ENCODE measurements around the gene SLA2. TPM values are rescaled to one million over a fixed set of nuclear protein-coding genes. Genes with fewer than 3 reads are reported as not detected.
"Not testable (repeated sequence)": the region's sequence is repeated elsewhere in the genome, so short reads cannot be mapped to it uniquely, and the experiment has no call there.

SLA2 gene
- total RNA-seq, 4 donors from 2014 or later, result 0.13 to 0.50 (median 0.28) TPM

DNA sequence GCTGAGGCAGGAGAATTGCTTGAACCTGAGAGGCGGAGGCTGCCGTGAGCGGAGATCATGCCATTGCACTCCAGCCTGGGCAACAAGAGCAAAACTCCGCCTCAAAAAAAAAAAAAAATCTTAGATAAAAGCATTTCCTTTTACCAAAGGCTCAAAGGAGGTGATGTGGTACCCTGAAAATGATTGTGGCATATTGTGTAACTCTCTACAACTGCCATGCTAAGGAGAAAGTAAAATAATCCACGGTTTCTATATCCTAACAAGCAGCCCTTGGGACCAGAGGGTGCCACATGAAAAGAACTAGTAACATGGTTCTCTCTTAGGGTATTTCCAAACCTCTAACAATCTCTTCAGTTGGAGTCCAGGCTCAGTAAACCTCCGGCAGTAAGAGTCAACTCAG, 38.8 kb upstream of the SLA2 start:
- Histone ChIP-seq H3K36me3 (peaks cover 0 to 5% of the 10 kb centered on the region in 2 donors), H3K9me3 (no peaks in the 10 kb centered on the region), H3K27me3 (no peaks in the 10 kb centered on the region), H3K4me1 (no peaks in the 10 kb centered on the region), H3K4me3 (replicated peaks in 1 of 3) (no peak overlapping the region), H3K27ac (no peak overlapping the region)
- TF ChIP-seq POLR2A (IDR thresholded peaks at IDR 0.05), result no peak
- TF ChIP-seq, protein P1, sequence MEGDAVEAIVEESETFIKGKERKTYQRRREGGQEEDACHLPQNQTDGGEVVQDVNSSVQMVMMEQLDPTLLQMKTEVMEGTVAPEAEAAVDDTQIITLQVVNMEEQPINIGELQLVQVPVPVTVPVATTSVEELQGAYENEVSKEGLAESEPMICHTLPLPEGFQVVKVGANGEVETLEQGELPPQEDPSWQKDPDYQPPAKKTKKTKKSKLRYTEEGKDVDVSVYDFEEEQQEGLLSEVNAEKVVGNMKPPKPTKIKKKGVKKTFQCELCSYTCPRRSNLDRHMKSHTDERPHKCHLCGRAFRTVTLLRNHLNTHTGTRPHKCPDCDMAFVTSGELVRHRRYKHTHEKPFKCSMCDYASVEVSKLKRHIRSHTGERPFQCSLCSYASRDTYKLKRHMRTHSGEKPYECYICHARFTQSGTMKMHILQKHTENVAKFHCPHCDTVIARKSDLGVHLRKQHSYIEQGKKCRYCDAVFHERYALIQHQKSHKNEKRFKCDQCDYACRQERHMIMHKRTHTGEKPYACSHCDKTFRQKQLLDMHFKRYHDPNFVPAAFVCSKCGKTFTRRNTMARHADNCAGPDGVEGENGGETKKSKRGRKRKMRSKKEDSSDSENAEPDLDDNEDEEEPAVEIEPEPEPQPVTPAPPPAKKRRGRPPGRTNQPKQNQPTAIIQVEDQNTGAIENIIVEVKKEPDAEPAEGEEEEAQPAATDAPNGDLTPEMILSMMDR (IDR thresholded peaks at IDR 0.05), result no peak
- no peak for DNase-seq
- intact Hi-C loops (cut with DNase I), result no loop called here
- 96 to 98% methylated on average over 6 of the region's 6 CpGs for WGBS, 2 donors

DNA sequence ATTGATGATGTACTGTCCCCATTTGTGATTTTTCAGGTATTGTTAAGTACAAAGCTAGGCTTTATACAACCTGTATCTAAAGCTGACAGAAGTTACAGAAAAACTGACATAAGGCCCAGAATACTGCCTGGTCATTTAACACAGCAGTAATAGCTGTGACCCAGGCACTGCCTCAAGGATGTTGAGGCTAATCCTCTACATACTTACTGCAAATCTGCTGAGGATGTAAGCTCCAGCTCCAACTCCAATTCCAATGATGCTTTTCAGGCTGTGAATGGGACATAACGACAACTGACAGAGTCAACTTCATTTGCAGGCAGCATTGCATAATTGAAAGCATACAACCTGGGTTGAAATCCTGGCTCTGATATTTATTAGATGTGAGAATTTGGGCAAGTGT, 36.3 kb upstream of the SLA2 start:
- Histone ChIP-seq H3K36me3 (peaks cover 0 to 5% of the 10 kb centered on the region in 2 donors), H3K27me3 (no peaks in the 10 kb centered on the region), H3K9me3 (no peaks in the 10 kb centered on the region), H3K4me1 (no peaks in the 10 kb centered on the region), H3K27ac (no peak overlapping the region), H3K4me3 (replicated peaks in 1 of 3) (no peak overlapping the region)
- intact Hi-C loops (cut with DNase I), result no loop called here
- no peak for TF ChIP-seq POLR2A (IDR thresholded peaks at IDR 0.05)
- TF ChIP-seq, protein P1 (IDR thresholded peaks at IDR 0.05), result no peak
- DNase-seq, result no peak
- WGBS, 2 donors, result 91 to 100% methylated on average over 1 of the region's 1 CpG

DNA sequence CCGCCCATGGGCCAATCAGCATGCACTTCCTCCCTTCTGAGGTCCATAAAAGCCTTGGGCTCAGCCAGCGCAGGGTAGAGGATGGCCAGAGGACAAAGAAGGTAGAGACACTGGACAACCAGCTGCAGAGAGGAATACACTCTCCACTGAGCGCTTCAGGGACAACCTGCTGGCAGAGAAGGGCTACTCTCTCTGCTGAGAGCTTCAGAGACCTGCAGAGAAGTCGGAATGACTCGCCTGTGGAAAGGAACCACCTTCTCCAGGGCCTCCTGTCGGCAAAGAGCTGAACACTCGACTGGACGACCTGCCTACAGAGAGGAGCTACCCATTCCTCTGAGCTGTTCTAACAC, 31.4 kb upstream of the SLA2 start:
- 95 to 97% methylated on average over 7 to 8 of the region's 8 CpGs for WGBS, 2 donors
- intact Hi-C loops (cut with DNase I), result no loop called here
- Histone ChIP-seq H3K36me3 (no peaks in the 10 kb centered on the region), H3K27ac (no peak overlapping the region), H3K4me3 (replicated peaks in 1 of 3) (no peak overlapping the region), H3K4me1 (no peaks in the 10 kb centered on the region), H3K9me3 (no peaks in the 10 kb centered on the region), H3K27me3 (no peaks in the 10 kb centered on the region)
- no peak for DNase-seq
- TF ChIP-seq, protein P1 (IDR thresholded peaks at IDR 0.05), result no peak
- no peak for TF ChIP-seq POLR2A (IDR thresholded peaks at IDR 0.05)

DNA sequence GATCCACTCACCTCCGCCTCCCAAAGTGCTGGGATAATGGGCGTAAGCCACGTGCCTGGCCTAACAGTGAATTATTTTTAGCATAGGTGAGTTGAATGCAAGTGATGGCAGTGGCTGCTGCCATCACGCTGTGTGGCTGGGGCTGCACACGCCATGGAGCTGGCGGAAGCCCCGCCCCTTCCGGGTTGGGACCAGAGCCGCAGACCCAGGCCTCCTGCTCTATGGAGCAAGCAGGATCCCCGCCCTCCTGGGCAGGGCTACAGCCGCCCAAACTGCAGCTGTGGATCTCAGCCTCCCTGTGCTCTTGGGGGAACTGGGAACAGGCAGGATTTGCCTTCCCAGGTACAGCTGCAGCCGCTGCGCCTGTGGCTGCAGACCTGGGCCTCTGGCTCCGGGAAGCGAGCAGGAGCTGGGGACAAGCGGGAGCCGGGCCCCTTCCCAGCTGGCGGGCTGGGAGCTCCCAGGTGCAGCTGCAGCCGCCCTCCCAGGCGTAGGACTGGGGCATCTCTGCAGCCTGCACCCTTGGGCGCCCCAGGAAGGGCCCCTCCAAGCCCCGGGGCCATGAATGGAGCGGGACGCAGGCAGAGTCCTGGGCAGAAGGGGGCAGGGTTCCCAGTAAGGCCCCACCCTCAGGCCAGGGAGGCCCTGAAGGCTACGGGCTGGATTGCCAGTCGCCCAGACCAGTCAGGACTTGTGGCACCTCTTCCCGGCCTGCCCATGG, 30.9 kb upstream of the SLA2 start:
- no peaks in the 10 kb centered on the region for H3K4me1 ChIP-seq
- no peak for DNase-seq
- H3K4me3 ChIP-seq (replicated peaks in 1 of 3), result no peak overlapping the region
- intact Hi-C loops (cut with DNase I), result no loop called here
- H3K36me3 ChIP-seq, result no peaks in the 10 kb centered on the region
- 99 to 100% methylated on average over 1 to 14 of the region's 27 CpGs for WGBS, 2 donors
- no peak for TF ChIP-seq POLR2A (IDR thresholded peaks at IDR 0.05)
- TF ChIP-seq, protein P1 (IDR thresholded peaks at IDR 0.05), result no peak
- no peaks in the 10 kb centered on the region for H3K9me3 ChIP-seq
- H3K27me3 ChIP-seq, result no peaks in the 10 kb centered on the region
- no peak overlapping the region for H3K27ac ChIP-seq

DNA sequence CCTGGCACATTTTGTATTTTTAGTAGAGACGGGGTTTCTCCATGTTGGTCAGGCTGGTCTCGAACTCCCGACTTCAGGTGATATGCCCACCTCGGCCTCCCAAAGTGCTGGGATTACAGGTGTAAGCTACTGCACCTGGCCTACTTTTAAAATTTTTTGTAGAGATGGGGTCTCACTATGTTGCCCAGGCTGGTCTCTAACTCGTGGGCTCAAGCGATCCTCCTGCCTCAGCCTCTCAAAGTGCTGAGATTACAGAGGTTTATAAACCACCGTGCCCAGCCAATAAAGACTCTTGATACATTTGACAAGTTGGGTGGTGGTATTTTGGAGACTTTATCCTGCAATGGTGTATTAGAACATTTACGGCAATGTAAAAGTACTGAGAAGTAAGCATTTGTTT, 29.5 kb upstream of the SLA2 start:
- intact Hi-C loops (cut with DNase I); H3K4me1 ChIP-seq; H3K27me3 ChIP-seq; DNase-seq; H3K36me3 ChIP-seq; H3K9me3 ChIP-seq; H3K4me3 ChIP-seq (replicated peaks in 1 of 3); H3K27ac ChIP-seq: not testable (repeated sequence)
- WGBS, 2 donors, result 98% methylated on average over 8 of the region's 8 CpGs
